Measurements from ENCODE around the gene TMEM121.
"Not testable (repeated sequence)": the region's sequence is repeated elsewhere in the genome, so short reads cannot be mapped to it uniquely, and the experiment has no call there.

The TMEM121 gene

GRCh38 chr14:105570482-105570881, 44.1 kb downstream of the TMEM121 start:
- no peak for DNase-seq (ENCODE audit: low read depth, low spot score)

- not testable (repeated sequence) for DNase-seq (ENCODE audit: low read depth, low spot score)
Observed at GRCh38 chr14:105571181-105571951, 45.0 kb downstream of the TMEM121 start.

DNA sequence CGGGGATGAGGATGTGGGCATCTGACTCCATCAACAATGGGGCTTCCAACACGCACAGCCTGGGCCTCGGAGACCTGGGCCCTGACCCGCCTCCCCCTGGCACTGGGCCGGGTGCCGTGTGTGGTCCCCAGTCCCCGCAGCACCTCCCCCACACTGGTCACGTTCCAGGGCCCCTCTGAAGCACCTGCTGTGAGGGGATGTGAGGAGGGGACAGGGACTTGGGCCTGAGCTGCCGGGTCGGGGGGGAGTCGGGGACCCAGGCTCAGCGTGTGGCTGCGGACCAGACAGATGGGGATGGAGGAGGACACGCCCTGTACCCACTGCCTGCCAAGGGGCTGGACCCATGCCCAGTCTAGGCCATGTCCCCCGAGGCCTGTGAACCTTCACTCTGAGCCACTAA, 45.7 kb downstream of the TMEM121 start:
- not testable (repeated sequence) for DNase-seq (ENCODE audit: low read depth, low spot score)

GRCh38 chr14:105573841-105574240, 47.5 kb downstream of the TMEM121 start:
- DNase-seq (ENCODE audit: low read depth, low spot score) = not testable (repeated sequence)

DNA sequence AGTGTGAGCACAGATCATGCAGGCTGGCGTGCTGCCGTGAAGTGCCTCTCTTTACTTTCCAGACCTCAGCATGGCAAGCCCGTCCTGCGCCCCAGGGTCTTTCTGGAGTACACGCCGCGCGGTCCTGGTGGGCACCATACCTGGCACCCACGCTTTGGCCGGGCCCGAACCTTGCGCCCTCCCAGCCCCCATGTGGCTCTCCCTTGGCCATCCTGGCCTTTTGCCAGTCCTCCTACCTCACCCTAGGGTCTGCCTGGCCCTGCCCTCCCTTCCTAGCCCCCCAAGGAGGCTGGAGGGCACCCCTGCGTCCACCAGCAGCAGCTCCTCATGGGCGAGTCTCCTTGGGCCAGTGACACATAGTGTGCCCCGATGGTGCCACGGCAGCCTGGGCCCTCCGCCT, 48.0 kb downstream of the TMEM121 start:
- DNase-seq (ENCODE audit: low read depth, low spot score) = not testable (repeated sequence)

GRCh38 chr14:105575016-105575700, 48.8 kb downstream of the TMEM121 start:
- DNase-seq (ENCODE audit: low read depth, low spot score) = not testable (repeated sequence)

GRCh38 chr14:105576525-105577088, 50.2 kb downstream of the TMEM121 start:
- DNase-seq (ENCODE audit: low read depth, low spot score) = no peak

DNA sequence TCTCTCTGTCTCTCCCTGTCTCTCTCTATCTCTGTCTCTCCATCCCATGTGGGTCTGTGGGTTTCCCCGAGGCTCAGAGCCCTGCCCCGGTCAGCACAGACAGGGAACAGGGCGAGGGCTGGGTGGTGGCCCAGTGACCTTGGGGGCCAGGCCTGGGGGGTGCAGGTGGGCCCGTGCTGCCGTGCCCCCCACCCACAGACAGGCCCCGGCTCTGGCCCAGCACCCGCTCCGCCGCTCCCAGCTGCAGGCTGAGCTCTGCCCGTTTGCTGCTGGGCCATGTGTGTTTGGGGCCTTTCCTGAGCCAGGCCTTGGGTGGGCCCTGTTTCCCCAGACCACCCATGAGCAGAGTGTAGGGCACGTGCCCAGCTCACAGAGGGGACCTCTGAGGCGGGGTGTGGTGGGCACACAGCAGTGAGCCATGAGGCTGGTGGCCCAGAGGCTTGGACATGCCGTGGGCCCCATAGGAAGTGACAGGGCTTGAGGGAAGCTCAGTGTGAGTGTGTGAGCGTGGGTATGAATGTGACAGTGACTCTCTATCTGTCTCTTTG, 51.0 kb downstream of the TMEM121 start:
- no peak for DNase-seq (ENCODE audit: low read depth, low spot score)

DNA sequence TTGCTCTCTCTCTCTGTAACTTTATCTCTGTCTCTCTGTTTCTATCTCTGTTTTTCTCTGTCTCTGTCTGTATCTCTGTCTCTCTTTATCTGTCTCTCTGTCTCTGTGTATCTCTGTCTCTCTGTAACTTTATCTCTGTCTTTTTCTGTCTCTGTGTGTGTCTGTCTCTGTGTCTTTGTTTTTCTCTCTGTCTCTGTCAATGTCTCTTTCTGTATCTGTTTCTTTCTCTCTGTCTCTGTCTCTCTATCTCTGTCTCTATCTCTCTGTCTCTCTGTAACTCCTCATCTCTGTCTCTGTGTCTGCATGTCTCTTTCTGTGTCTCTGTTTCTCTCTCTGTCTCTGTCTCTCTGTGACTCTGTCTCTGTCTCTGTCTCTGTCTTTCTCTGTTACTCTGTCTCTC, 51.7 kb downstream of the TMEM121 start:
- DNase-seq (ENCODE audit: low read depth, low spot score) = no peak

- not testable (repeated sequence) for DNase-seq (ENCODE audit: low read depth, low spot score)
Observed at GRCh38 chr14:105579221-105579620, 52.8 kb downstream of the TMEM121 start.

All from iPS DF 19.7 (cell line).